ENCODE measurements around the gene SOX13.
A peak's percentile ranks its signal among the peaks of the same experiment; 100 is the strongest.

Gene SOX13

GRCh38 chr1:204062106-204062505, 10.8 kb upstream of the SOX13 start:
- DNase-seq: no peak
- H3K4me2 ChIP-seq (ENCODE audit: low read length): no peak overlapping the region
- no peak overlapping the region for H3K4ac ChIP-seq (ENCODE audit: low read depth, low read length)
- H3K27me3 ChIP-seq (ENCODE audit: insufficient read depth, low read length): no peaks in the 10 kb centered on the region
- H4K91ac ChIP-seq (ENCODE audit: low read depth, low read length): no peak overlapping the region
- H3K36me3 ChIP-seq (ENCODE audit: control insufficient read depth in 1 of 2, insufficient read depth in 2 of 2, low read length in 2 of 2): no peaks in the 10 kb centered on the region
- H2AK5ac ChIP-seq (ENCODE audit: low read length): no peak overlapping the region
- H4K12ac ChIP-seq (ENCODE audit: low read depth, low read length): no peak overlapping the region
- no peak overlapping the region for H3K27ac ChIP-seq (ENCODE audit: low read depth, low read length)
- H3K79me1 ChIP-seq (ENCODE audit: low read length): no peaks in the 10 kb centered on the region
- no peak overlapping the region for H2AFZ ChIP-seq (ENCODE audit: insufficient read depth, low read length, poor library complexity)
- no peak overlapping the region for H2BK12ac ChIP-seq (ENCODE audit: low read length)
- H3K18ac ChIP-seq (ENCODE audit: low read length): no peak overlapping the region
- no CpG with 5 or more reads among the region's 2 CpGs for WGBS (ENCODE audit: extremely low coverage, insufficient coverage, insufficient read length)
- H3K79me2 ChIP-seq (ENCODE audit: control insufficient read depth, insufficient read depth, low read length, poor library complexity): no peaks in the 10 kb centered on the region
- no peak overlapping the region for H3K14ac ChIP-seq (ENCODE audit: low read length)
- H3K4me1 ChIP-seq (ENCODE audit: control insufficient read depth in 1 of 2, insufficient read depth in 2 of 2, low read length in 2 of 2): peaks cover 3 to 7% of the 10 kb centered on the region in 2 experiments
- no peak overlapping the region for H3K9ac ChIP-seq (ENCODE audit: low read length)
- no peak overlapping the region for H2BK120ac ChIP-seq (ENCODE audit: insufficient read depth, low read length, poor library complexity)
- H3K23ac ChIP-seq (ENCODE audit: low read length): no peak overlapping the region
- H4K8ac ChIP-seq (ENCODE audit: low read depth, low read length): no peak overlapping the region
- no peaks in the 10 kb centered on the region for H3K9me3 ChIP-seq (ENCODE audit: insufficient read depth, low read depth, low read length)
- H2BK5ac ChIP-seq (ENCODE audit: low read depth, low read length, poor library complexity): no peak overlapping the region
- H3K4me3 ChIP-seq (ENCODE audit: low read depth, low read length): no peak overlapping the region

- Histone ChIP-seq H3K79me2 (ENCODE audit: control insufficient read depth, insufficient read depth, low read length, poor library complexity) (no peaks in the 10 kb centered on the region), H3K4ac (ENCODE audit: low read depth, low read length) (no peak overlapping the region), H3K4me2 (ENCODE audit: low read length) (no peak overlapping the region), H3K4me1 (ENCODE audit: control insufficient read depth in 1 of 2, insufficient read depth in 2 of 2, low read length in 2 of 2) (peaks cover 0 to 3% of the 10 kb centered on the region in 2 experiments), H3K79me1 (ENCODE audit: low read length) (no peaks in the 10 kb centered on the region), H3K4me3 (ENCODE audit: low read depth, low read length) (no peak overlapping the region), H4K12ac (ENCODE audit: low read depth, low read length) (no peak overlapping the region), H4K8ac (ENCODE audit: low read depth, low read length) (no peak overlapping the region), H2BK12ac (ENCODE audit: low read length) (no peak overlapping the region), H3K27me3 (ENCODE audit: insufficient read depth, low read length) (no peaks in the 10 kb centered on the region), H2BK120ac (ENCODE audit: insufficient read depth, low read length, poor library complexity) (no peak overlapping the region), H3K9me3 (ENCODE audit: insufficient read depth, low read depth, low read length) (no peaks in the 10 kb centered on the region), H3K23ac (ENCODE audit: low read length) (no peak overlapping the region), H3K18ac (ENCODE audit: low read length) (no peak overlapping the region), H2AK5ac (ENCODE audit: low read length) (no peak overlapping the region), H4K91ac (ENCODE audit: low read depth, low read length) (no peak overlapping the region), H3K14ac (ENCODE audit: low read length) (peak overlapping the region; percentile 14), H2BK5ac (ENCODE audit: low read depth, low read length, poor library complexity) (no peak overlapping the region), H3K36me3 (ENCODE audit: control insufficient read depth in 1 of 2, insufficient read depth in 2 of 2, low read length in 2 of 2) (no peaks in the 10 kb centered on the region), H2AFZ (ENCODE audit: insufficient read depth, low read length, poor library complexity) (no peak overlapping the region), H3K9ac (ENCODE audit: low read length) (no peak overlapping the region), H3K27ac (ENCODE audit: low read depth, low read length) (no peak overlapping the region)
- DNase-seq: no peak
- no CpG with 5 or more reads among the region's 8 CpGs for WGBS (ENCODE audit: extremely low coverage, insufficient coverage, insufficient read length)
These were observed 7.5 kb upstream of the SOX13 start for GRCh38 chr1:204065174-204065985.

GRCh38 chr1:204065986-204066300, 7.0 kb upstream of the SOX13 start:
- Histone ChIP-seq H2BK12ac (ENCODE audit: low read length) (no peak overlapping the region), H4K12ac (ENCODE audit: low read depth, low read length) (no peak overlapping the region), H3K9ac (ENCODE audit: low read length) (no peak overlapping the region), H3K4ac (ENCODE audit: low read depth, low read length) (no peak overlapping the region), H3K36me3 (ENCODE audit: control insufficient read depth in 1 of 2, insufficient read depth in 2 of 2, low read length in 2 of 2) (no peaks in the 10 kb centered on the region), H3K9me3 (ENCODE audit: insufficient read depth, low read depth, low read length) (no peaks in the 10 kb centered on the region), H3K79me2 (ENCODE audit: control insufficient read depth, insufficient read depth, low read length, poor library complexity) (no peaks in the 10 kb centered on the region), H2AK5ac (ENCODE audit: low read length) (no peak overlapping the region), H3K18ac (ENCODE audit: low read length) (no peak overlapping the region), H3K79me1 (ENCODE audit: low read length) (no peaks in the 10 kb centered on the region), H3K27me3 (ENCODE audit: insufficient read depth, low read length) (no peaks in the 10 kb centered on the region), H3K4me1 (ENCODE audit: control insufficient read depth in 1 of 2, insufficient read depth in 2 of 2, low read length in 2 of 2) (peaks cover 0 to 3% of the 10 kb centered on the region in 2 experiments), H4K8ac (ENCODE audit: low read depth, low read length) (no peak overlapping the region), H2AFZ (ENCODE audit: insufficient read depth, low read length, poor library complexity) (no peak overlapping the region), H2BK120ac (ENCODE audit: insufficient read depth, low read length, poor library complexity) (no peak overlapping the region), H3K23ac (ENCODE audit: low read length) (no peak overlapping the region), H3K14ac (ENCODE audit: low read length) (no peak overlapping the region), H3K27ac (ENCODE audit: low read depth, low read length) (no peak overlapping the region), H3K4me2 (ENCODE audit: low read length) (no peak overlapping the region), H2BK5ac (ENCODE audit: low read depth, low read length, poor library complexity) (no peak overlapping the region), H4K91ac (ENCODE audit: low read depth, low read length) (no peak overlapping the region), H3K4me3 (ENCODE audit: low read depth, low read length) (no peak overlapping the region)
- DNase-seq: no peak
- no CpG with 5 or more reads among the region's 7 CpGs for WGBS (ENCODE audit: extremely low coverage, insufficient coverage, insufficient read length)

- no peaks in the 10 kb centered on the region for H3K36me3 ChIP-seq (ENCODE audit: control insufficient read depth in 1 of 2, insufficient read depth in 2 of 2, low read length in 2 of 2)
- no peak for DNase-seq
- no peak overlapping the region for H3K4me2 ChIP-seq (ENCODE audit: low read length)
- no peak overlapping the region for H2AK5ac ChIP-seq (ENCODE audit: low read length)
- H2BK120ac ChIP-seq (ENCODE audit: insufficient read depth, low read length, poor library complexity): no peak overlapping the region
- no peak overlapping the region for H3K4me3 ChIP-seq (ENCODE audit: low read depth, low read length)
- H3K27me3 ChIP-seq (ENCODE audit: insufficient read depth, low read length): no peaks in the 10 kb centered on the region
- H4K8ac ChIP-seq (ENCODE audit: low read depth, low read length): no peak overlapping the region
- no peak overlapping the region for H3K4ac ChIP-seq (ENCODE audit: low read depth, low read length)
- no peak overlapping the region for H2AFZ ChIP-seq (ENCODE audit: insufficient read depth, low read length, poor library complexity)
- H3K18ac ChIP-seq (ENCODE audit: low read length): no peak overlapping the region
- H3K9me3 ChIP-seq (ENCODE audit: insufficient read depth, low read depth, low read length): no peaks in the 10 kb centered on the region
- H3K14ac ChIP-seq (ENCODE audit: low read length): no peak overlapping the region
- WGBS (ENCODE audit: extremely low coverage, insufficient coverage, insufficient read length): no CpG with 5 or more reads among the region's 5 CpGs
- no peak overlapping the region for H3K27ac ChIP-seq (ENCODE audit: low read depth, low read length)
- H3K23ac ChIP-seq (ENCODE audit: low read length): no peak overlapping the region
- no peak overlapping the region for H4K12ac ChIP-seq (ENCODE audit: low read depth, low read length)
- H2BK12ac ChIP-seq (ENCODE audit: low read length): no peak overlapping the region
- no peak overlapping the region for H2BK5ac ChIP-seq (ENCODE audit: low read depth, low read length, poor library complexity)
- no peaks in the 10 kb centered on the region for H3K79me2 ChIP-seq (ENCODE audit: control insufficient read depth, insufficient read depth, low read length, poor library complexity)
- H3K79me1 ChIP-seq (ENCODE audit: low read length): no peaks in the 10 kb centered on the region
- H3K9ac ChIP-seq (ENCODE audit: low read length): no peak overlapping the region
- peaks cover 0 to 3% of the 10 kb centered on the region in 2 experiments for H3K4me1 ChIP-seq (ENCODE audit: control insufficient read depth in 1 of 2, insufficient read depth in 2 of 2, low read length in 2 of 2)
- no peak overlapping the region for H4K91ac ChIP-seq (ENCODE audit: low read depth, low read length)
These were observed 5.0 kb upstream of the SOX13 start for GRCh38 chr1:204067935-204068334.
